Measurements from ENCODE around the gene TBX10.

GRCh38 chr11:67607507-67607906 is 32.1 kb downstream of the TBX10 start:
- TF ChIP-seq EZH2phosphoT487 (IDR thresholded peaks at IDR 0.05; ENCODE audit: insufficient read depth, low read depth) (no peak), EZH2 (IDR thresholded peaks at IDR 0.05; ENCODE audit: insufficient read depth, poor library complexity, severe bottlenecking) (no peak)
